Endometrial microvascular endothelial cells (primary cell): ENCODE measurements around the gene NEAT1. TPM values are rescaled to one million over a fixed set of nuclear protein-coding genes. Genes with fewer than 3 reads are reported as not detected.
"Not testable (repeated sequence)": the region's sequence is repeated elsewhere in the genome, so short reads cannot be mapped to it uniquely, and the experiment has no call there.

ENCODE experiments used
- in situ Hi-C: cut with HindIII; loops from 2 replicates; pipeline ENCODE4 v1.10.0; 2017; ENCODE audit warnings: low sequenced_read_pairs, low pct_unique_long_range_greater_than_20kb; ENCODE audit errors: inconsistent ontology term
- total RNA-seq: library from RNA; depleted of rRNA; stranded (reverse); fragments of >200 nt; gene quantifications from one replicate; pipeline ENCODE4 v1.2.3, GENCODE V29; 2015; ENCODE audit errors: inconsistent ontology term

NEAT1 gene
- total RNA-seq, 1 donor from 2014 or later: 14.8 TPM

DNA sequence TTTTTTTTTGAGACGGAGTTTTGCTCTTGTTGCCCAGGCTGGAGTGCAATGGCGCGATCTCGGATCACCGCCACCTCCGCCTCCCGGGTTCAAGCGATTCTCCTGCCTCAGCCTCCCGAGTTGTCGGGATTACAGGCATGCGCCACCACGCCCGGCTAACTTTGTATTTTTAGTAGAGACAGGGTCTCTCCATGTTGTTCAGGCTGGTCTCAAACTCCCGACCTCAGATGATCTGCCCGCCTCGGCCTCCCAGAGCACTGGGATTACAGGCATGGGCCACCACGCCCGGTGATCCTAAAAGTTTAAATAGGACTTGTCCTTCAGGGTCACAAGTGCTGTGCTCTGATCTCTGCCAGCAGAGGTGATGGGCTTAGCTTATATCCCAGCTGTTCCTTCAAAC, 42.9 kb downstream of the NEAT1 start:
- in situ Hi-C loops: not testable (repeated sequence)

DNA sequence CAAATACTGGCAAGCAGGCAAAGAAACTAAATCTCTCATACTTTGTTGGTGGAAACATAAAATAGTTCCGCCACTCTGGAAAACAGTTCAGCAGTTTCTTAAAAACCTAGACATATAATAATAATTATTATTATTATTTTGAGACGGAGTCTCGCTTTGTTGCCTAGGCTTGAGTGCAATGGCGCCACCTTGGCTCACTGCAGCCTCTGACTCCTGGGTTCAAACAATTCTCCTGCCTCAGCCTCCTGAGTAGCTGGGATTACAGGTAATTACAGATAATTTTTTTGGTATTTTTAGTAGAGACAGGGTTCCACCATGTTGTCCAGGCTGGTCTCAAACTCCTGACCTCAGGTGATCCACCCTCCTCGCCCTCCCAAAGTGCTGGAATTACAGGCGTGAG, 44.7 kb downstream of the NEAT1 start:
- in situ Hi-C loops: not testable (repeated sequence)

DNA sequence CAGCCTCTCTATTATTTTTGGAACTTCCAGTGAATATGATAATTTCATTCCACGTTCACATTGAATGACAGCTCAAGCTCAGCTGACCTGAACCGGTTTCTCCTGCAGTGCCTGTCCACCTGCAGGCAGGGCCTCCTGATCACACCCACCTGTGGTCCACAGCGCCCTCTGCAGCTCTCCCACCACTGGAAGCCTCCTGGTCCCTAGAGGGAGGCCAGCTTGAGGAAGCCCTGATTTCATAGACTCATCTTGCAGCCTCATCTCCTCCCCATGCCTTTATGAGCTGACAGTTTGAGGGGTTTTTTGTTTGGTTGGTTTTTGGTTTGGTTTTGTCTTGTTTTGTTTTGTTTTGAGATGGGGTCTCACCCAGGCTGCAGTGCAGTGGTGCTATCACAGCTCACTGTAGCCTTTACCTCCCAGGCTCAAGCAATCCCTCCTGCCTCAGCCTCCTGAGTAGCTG, 46.3 kb downstream of the NEAT1 start:
- in situ Hi-C loops: no loop called here

GRCh38 chr11:65470433-65471049, 47.9 kb downstream of the NEAT1 start:
- in situ Hi-C loops: no loop called here

DNA sequence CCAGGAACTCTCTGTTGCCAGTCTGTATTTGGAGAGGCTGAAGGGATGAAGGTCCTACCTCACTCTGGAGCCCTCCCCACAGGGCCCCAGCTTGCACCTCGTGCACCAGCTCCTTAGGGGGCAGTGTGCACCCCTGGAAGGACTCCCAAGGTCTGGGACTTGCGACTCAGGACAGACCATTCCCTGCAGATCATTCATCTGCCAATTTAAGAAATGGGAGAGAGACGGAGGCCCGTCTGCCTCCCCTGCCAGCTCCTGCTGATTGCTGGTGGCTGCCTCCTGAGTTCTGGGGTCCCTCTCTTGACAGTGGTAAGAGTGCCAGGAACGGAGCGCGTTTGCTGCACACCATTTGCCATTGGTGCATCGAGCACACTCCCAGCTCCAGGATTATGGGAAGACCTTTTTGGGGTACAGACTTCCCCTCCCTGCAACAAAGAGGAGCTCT, 48.9 kb downstream of the NEAT1 start:
- in situ Hi-C loops: no loop called here

- in situ Hi-C loops: not testable (repeated sequence)
Measured at GRCh38 chr11:65472588-65473277, 50.1 kb downstream of the NEAT1 start.

DNA sequence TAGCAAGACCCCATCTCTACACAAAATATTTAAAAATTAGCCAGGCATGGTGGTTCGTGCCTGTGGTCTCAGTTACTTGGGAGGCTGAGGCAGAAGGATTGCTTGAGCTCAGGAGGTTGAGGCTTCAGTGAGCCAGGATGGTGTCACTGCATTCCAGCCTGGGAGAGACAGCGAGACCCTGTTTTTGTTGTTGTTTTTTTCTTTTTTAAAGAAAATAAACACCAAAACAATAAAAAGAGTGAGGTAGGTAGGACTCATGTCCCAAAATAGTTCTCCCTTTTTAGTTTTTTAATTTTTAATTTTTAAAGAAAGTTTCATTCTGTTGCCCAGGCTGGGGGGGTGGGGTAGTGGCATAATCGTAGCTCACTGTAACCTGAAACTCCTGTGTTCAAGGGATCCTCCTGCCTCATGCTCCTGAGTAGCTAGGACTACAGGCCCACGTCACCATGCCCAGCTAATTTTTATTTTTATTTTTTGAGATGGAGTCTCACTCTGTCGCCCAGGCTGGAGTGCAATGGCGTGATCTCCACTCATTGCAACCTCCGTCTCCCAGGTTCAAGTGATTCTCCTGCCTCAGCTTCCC, 50.8 kb downstream of the NEAT1 start:
- in situ Hi-C loops: no loop called here

DNA sequence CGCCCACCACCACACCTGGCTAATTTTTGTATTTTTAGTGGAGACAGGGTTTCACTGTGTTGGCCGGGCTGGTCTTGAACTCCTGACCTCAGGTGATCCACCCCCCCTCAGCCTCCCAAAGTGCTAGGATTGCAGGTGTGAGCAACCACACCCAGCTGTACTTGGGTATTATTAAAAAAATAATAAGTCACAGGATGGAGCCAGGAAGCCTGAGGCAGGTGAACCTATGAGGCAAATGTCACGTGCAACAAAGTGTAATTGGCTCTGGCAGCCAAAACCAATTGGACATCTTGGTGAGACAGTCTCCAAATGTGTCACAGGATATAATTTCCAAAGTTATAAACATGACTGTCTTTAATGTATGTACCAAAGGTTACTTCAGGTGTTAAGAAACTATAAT, 52.3 kb downstream of the NEAT1 start:
- in situ Hi-C loops: no loop called here

DNA sequence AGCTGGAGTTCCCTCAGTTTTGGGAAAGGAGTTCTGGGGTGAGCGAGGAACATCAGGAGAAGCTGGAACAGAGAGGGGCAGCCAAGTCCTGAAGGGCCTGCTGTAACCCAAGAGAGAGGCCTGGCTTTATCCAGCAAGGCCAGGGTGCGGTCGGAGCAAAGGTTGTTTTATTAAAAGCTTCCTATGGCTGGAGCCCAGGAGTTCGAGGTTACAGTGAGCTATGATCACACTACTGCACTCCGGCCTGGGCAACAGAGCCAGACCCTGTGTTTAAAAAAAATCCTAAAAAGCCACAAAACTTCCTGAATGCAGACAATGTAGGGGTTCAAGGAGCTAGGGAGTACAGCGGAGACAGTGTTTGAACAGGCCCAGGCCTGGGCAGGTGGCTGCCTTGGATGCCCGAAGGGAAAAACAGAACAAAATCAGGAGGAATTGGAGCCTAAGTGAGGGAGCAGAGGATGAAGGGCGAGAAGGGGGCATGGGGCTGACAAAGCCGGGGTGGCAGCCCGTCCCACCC, 54.1 kb downstream of the NEAT1 start:
- in situ Hi-C loops: no loop called here

- in situ Hi-C loops: no loop called here
Measured at GRCh38 chr11:65477149-65477965, 54.8 kb downstream of the NEAT1 start.

DNA sequence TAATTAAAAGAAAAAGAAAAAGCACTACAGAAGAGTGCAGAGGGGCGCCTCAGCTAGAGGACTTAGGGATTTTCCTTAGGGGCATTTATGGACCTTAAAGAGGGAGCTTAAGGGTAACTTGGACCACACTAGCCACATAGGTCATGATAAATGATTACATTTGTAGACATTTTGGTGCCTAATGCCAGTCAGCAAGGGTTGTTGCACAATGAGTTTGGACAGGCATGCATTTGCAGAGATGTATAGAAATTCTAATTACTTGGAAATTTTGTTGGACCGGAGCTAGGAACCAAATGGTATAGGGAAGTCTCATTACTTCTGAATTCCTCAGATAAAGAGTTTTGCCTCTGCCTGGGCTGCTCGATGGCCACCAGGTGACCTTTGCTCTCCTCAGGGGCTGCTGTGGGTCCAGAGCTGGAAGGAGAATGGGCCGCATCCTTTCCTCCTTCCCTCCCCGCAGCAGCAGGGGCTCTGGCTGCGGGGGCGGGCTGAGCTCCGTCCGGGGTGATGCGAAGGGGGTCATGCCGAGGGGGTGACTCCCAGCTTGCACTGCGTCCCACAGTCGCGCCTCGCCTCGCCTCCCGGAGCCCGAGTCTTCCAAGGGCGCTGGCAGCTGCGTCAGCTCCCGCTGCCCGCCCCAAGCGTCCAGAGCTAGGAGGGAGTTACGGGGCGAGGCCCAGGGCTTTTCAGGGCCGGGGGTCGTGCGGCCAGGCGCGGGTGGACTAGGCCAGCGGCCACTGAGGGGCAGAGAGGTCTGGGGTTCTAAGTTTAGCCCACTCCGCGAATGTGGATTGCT, 56.0 kb downstream of the NEAT1 start:
- in situ Hi-C loops: no loop called here

DNA sequence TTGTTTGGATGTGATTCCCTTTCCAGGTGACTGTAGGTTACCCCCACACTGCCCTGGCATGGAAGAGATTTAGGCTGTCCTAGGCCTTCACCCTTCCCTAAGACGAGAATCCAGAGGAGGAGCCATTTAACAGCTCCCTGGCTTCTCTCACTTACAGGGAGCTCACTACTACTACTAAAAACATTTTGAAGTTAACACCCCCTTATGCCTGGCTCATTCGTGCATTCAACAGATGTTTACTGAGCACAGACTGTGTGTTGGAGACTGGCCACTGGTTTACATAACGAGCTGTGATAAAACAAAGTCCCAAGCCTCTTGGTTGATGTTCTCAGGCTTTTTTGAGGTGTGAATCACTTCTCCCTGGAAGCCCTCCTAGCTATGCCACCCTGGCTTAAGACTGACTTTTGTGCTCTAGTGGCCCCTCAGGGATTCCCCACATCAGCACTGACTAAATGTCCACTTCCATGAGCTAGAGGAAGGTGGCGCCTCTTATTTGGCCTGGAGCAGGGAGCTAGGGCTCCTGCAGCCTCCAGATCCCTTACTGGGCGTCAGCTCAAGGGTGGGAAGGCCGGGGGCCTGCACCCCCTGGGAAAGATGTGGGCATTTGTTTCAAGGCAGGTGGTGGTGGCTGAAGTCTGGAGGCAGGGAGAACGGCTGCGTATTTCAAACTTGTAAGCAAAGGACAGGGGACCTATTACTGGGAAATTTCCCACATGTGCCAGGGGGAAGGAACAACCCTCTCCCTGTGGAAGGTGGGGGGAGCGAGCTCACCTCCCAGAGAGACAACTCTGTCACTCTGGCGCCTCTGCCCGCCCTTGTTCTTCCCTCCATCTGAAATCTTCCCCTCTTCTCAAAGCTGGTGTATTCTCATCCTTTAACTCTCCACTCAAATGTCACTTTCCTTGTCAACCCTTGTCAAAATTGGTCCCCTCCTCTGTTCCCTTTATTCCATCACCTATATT, 56.9 kb downstream of the NEAT1 start:
- in situ Hi-C loops: no loop called here

GRCh38 chr11:65482306-65482850, 59.8 kb downstream of the NEAT1 start:
- in situ Hi-C loops: no loop called here

DNA sequence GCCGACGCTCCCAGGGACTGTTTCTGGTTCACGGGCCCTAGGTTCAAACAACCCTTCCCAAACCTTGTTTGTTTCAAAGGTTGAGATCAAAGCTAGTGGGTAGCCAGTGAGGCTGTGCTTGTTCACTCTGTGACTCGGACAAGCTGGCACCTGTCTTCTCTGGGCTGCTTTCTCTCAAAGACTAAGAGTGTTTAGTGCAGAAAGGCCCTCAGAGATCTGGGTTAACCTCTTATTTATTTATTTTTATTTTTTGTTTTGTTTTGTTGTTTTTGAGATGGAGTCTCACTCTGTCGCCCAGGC, 63.3 kb downstream of the NEAT1 start:
- in situ Hi-C loops: no loop called here

- in situ Hi-C loops: no loop called here
Measured at GRCh38 chr11:65486570-65487466, 64.2 kb downstream of the NEAT1 start.

GRCh38 chr11:65487467-65488272, 65.1 kb downstream of the NEAT1 start:
- in situ Hi-C loops: no loop called here
